UCSD-AML1 (cell line): ENCODE data around the gene FASTK.

Experiments
- DNase-seq: peaks from one replicate; lab custom pipeline; 2025; ENCODE audit not compliant: unreplicated experiment; lab: John Stamatoyannopoulos, UW

FASTK gene

GRCh38 chr7:151083071-151083823 lies 2.6 kb upstream of the FASTK start, which contains the start of gene TMUB1:
Gene TMUB1 (minus strand): TSS chr7:151083493. CDS start chr7:151082563, 930 bp downstream.
- DNase-seq, result peak; percentile 65

DNA sequence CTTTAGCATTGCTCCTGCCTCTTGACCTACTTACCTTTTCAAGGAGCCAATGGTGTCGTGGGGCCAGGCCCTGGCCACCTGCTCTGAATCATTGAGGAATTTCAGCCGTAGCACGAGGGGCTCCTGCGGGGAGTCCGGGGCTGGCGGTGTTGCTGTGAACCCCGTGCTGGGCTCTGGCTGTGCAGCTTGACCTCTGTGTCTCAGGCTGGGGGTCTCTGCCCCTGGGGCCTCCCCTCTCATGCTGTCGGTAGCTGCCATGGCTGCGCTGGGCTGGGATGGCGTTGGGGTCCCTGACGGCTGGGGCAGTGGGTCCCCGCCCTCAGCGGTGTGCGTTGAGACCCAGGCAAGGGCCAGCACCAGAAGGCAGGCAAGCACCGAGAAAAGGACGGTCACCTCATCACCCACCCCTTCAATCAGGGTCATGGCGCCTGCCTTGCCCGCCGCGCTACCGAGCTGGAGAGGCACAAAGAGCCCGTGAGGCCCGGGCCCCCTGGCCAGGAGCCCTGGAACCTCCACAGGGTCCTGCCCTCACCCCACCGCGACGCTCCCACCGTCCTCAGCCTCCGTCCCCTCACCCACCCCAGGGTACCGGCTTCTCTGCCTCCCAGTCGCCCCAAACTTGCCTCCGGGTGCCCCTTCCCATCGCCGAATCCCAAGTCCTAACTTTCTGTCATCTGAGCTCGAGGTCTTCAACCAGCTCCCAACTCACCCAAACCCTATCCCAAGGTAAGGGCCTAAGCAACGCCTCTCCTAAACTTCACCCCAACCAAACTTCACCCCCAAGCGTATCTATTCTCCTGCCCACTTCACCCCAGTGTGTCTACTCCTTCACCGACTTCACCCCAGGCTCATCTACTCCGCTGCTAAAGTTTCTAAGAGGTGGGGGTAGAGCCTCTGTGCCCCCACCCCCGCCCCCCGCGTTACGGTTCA lies 1.8 kb upstream of the FASTK start:
- no peak for DNase-seq

DNA sequence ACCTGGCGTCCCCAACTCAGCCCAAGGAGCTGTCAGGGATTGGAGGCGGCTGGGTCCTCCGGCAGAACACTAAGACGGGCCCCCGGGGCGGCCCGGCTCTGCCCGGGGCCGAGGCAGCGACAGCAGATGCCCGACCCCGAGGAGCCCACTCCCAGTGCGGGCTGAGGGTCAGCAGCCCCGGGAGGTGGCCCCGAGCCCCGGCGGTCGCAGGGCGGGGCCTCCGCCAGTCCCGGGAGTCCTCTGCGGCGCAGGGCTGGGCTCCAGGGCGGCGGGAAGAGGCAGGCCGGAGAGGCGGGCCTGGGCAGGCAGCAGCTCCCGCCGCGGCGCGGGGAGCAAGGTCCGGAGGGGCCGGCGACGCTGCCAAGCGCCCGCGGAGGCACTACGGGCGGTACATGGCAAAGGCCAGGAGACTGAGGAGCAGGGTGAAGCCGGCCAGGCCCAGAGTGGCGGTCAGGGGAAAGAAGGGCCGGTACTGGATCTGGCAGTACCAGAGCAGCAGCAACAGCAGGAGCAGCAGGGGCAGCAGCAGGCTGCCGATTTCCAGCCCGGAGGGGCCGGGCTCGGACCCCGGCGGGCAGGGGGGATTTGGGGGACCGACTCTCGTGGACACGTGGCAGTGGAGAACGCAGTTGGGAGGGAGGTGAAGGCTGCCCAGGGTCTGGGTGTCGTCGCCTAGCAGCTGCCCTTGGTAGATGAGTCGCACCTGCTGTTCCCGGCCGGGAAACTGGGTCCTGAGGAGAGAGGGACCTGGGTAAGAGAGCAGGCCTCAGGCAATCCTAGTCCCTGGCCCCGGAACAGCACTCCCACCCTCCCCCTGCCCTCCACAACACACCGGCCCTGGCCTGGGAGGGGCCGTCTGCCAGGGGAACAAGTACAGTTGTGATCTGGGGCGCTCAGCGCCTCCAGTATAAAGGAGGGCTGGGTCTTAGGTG lies 827 bp upstream of the FASTK start:
- no peak for DNase-seq

DNA sequence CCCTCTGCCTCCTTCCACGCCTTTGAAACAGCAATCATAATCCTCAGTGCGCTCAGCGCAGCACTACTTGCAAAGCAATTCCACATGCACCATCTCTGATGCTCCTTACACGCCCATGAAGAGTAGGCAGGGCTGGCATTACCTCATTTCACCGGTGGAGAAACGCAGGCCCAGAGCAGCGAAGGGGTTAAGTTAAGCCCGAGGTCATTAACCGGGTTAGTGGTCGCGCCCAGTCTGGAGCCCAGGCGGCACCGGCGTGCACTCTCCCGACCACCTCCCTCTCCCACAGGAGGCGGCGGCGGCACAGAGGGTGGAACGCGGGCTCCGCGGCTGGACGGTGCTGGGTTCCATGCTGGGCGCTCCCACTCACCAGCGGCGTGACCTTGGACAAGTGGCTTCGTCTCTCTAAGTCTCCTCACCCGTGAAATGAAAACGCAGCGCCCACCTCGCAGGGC lies 515 bp downstream of the FASTK start:
- DNase-seq, result peak; percentile 23

DNA sequence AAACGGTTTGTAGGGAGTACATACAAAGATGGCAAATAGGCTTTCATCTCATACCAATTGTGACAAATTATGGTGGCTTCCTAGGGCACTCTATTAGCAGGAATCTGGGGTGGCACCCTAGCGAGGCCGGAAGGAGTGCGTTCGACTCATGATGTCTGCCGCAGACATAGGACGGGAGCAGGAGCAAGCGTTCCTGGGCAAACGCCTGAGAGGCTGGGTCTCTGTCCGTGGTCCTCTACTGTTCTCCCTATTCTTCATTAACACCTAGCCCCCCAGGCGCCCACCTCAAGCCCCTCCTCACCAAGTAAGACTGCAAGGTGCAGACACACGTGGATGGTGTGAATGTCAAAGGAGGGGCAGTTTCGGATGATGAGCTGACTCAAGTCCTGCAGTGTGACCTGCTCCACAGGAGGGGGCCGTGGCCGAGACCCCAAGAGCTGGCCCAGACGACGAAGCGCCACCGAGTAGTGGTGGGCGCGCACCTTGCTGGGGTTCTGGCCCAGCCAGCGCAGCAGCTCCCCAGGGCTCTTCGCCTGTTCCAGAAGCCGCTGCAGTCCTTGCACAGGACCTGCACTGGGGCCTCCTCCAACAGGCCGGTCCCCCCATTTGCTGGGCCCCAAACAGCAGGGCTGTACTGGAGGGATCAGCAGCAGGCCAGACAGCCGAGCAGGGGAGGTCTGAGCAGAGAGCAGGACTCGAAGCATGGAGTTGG lies 1.3 kb downstream of the FASTK start:
- no peak for DNase-seq

- DNase-seq, result no peak
Observed at GRCh38 chr7:151078233-151079040, 2.2 kb downstream of the FASTK start.

GRCh38 chr7:151077705-151078232 lies 2.8 kb downstream of the FASTK start:
- no peak for DNase-seq

- peak; percentile 10 for DNase-seq
Observed at GRCh38 chr7:151076863-151077704, 3.5 kb downstream of the FASTK start.

GRCh38 chr7:151075978-151076426 lies 4.6 kb downstream of the FASTK start:
- no peak for DNase-seq

DNA sequence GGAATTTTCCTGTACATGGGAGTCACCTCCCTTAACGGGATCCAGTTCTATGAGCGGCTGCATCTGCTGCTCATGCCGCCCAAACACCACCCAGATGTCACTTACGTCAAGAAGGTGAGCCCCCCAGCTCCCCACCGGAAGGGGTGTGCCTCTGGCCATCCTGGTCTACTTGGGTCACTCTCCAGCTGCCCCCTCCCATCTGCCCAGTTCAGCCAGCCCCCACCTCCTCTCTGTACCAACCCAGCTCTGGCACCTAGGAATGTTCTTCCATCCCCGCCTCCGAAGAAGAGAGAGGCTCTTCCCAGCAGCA lies 5.0 kb downstream of the FASTK start:
- DNase-seq, result no peak

DNA sequence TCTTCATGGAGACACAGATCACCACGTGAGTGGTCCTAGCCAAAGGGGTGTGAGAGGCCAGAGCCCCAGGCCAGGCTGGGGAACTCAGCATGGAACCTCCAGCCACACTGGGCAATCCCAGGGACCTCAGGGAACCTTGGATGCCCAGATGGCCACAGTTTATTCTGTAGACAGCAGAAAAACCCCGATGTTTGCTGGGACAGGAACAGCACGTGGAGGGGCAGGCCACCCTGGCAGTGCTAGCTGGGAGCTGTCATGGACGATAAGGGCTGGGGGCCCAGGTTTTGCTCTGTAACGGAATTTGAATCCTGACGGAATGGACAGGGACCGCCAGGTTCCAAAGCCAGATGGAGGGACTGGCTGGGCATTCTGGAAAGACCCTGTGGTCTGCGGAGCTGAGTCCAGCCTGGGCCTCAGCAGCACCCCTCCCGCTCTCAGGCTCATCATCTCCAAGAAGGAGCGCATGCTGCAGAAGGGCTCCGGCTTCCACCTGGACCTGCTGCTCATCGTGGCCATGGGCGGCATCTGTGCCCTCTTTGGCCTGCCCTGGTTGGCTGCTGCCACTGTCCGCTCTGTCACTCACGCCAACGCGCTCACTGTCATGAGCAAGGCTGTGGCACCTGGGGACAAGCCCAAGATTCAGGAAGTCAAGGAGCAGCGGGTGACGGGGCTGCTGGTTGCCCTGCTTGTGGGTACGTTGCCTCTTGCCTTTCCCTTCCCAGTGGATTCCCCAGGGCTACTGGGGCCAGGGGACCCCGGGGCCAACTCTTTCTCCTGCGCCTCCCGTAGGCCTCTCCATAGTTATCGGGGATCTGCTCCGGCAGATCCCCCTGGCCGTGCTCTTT lies 5.6 kb downstream of the FASTK start:
- no peak for DNase-seq

DNA sequence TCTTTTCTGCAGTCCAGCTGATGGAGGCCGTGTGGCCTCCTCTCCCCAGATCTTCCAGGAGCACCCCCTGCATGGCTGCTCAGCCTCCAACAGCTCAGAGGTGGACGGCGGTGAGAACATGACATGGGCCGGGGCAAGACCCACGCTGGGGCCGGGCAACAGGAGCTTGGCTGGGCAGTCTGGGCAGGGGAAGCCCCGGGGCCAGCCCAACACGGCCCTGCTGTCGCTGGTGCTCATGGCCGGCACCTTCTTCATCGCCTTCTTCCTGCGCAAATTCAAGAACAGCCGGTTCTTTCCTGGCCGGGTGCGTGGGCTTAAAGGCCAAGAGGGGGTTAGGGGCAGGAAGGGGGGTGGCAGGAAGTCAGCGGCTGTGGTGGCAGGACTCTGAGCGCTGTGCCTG lies 6.6 kb downstream of the FASTK start:
- no peak for DNase-seq

DNA sequence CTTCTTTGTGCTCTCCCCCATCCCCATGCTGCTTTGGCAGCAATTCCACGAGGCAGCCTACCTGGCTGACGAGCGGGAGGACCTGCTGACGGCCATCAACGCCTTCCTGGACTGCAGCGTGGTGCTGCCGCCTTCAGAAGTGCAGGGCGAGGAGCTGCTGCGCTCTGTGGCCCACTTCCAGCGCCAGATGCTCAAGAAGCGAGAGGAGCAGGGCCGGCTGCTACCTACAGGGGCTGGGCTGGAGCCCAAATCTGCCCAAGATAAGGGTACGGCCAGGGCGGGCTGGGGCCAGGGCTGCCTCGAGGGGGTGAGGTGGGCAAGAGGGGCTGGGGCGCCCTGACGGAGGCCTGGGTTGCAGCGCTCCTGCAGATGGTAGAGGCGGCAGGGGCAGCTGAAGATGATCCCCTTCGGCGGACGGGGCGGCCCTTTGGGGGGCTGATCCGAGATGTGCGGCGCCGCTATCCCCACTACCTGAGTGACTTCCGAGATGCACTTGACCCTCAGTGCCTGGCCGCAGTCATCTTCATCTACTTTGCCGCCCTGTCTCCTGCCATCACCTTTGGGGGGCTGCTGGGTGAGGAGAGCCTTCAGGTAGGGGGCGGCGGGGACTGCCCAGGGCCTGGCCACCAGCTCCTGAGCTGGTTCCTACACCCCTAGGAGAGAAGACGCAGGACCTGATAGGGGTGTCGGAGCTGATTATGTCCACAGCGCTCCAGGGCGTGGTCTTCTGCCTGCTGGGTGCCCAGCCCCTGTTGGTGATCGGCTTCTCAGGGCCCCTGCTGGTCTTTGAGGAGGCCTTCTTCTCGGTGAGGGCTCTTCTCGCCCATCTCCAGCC lies 9.4 kb downstream of the FASTK start:
- DNase-seq, result no peak

GRCh38 chr7:151070574-151070960 lies 10.0 kb downstream of the FASTK start:
- DNase-seq, result no peak

- DNase-seq, result no peak
Observed at GRCh38 chr7:151069841-151070573, 10.6 kb downstream of the FASTK start.
